Ovary (tissue), 9 donors: ENCODE data around the gene GEMIN5. TPM values are rescaled to one million over a fixed set of nuclear protein-coding genes. Genes with fewer than 3 reads are reported as not detected.
"Not testable (repeated sequence)": the region's sequence is repeated elsewhere in the genome, so short reads cannot be mapped to it uniquely, and the experiment has no call there.

Experiments
- DNase-seq, 5 donors: peaks; one replicate each; pipeline ENCODE4 v3.0.0-alpha.2; 2019 to 2020
- H3K27ac ChIP-seq, 2 donors: fragments of 200-600 bp; one replicate each; pipeline versions ENCODE4 v1.5.1 to v1.8.0; 2019 to 2022
- H3K27me3 ChIP-seq: fragments of 200-600 bp; one replicate; pipeline ENCODE4 v1.8.0; 2022
- H3K36me3 ChIP-seq: fragments of 200-600 bp; sonication (generic); one replicate; pipeline ENCODE4 v1.5.1; 2019
- H3K4me1 ChIP-seq: one replicate; pipeline ENCODE4 v1.8.1; 2013; ENCODE audit warnings: mild to moderate bottlenecking, moderate library complexity; ENCODE audit not compliant: insufficient read depth
- H3K4me3 ChIP-seq: fragments of 200-600 bp; sonication (generic); one replicate; pipeline ENCODE4 v1.5.1; 2017
- H3K9me3 ChIP-seq, 2 donors: fragments of 200-600 bp in 1 of 2; sonication (generic) in 1 of 2; one replicate each; pipeline versions ENCODE4 v1.5.1 to v1.8.1; 2013 to 2019; ENCODE audit warnings: mild to moderate bottlenecking in 1 of 2, moderate library complexity in 1 of 2
- EP300 ChIP-seq: sonication (generic); formaldehyde crosslinking; IDR thresholded peaks from one replicate; pipeline ENCODE4 v1.6.1; 2017; ENCODE audit warnings: antibody characterized with exemption
- POLR2A ChIP-seq: fragments of 450-650 bp; IDR thresholded peaks from one replicate; pipeline ENCODE4 v1.6.1; 2017; ENCODE audit warnings: antibody characterized with exemption, mild to moderate bottlenecking, moderate library complexity
- WGBS, 3 donors: extraction: QIAGEN DNeasy Blood & Tissue Kit in 1 of 3; methylation state at CpG; one replicate each; pipeline versions ENCODE4 v1.1.5 to v1.1.7; 2013 to 2017; 5-methylcytosine and 5-hydroxymethylcytosine counted together
- intact Hi-C, 4 donors: fragments of 100-400 bp; cut with DNase I; formaldehyde crosslinking; loops; one replicate each; pipeline versions ENCODE4 v1.11.0 to v1.15.1; 2022 to 2023
- polyA plus RNA-seq, 2 donors: library from polyadenylated mRNA; stranded (reverse); fragments of 200-250 nt in 1 of 2; fragments of 350-450 nt in 1 of 2; fragmentation: Illumina TruSeq in 1 of 2; extraction: RNeasy Lipid Tissue Mini Kit (QIAGEN cat#74804) in 1 of 2; gene quantifications; one replicate each; pipeline ENCODE4 v1.2.3, GENCODE V29; 2013 to 2014
- total RNA-seq, 7 donors: library from RNA; depleted of rRNA in 2 of 7; stranded (reverse); fragments of >200 nt in 2 of 7; fragmentation: NEBNext Ultra II Directional in 3 of 7; extraction: Animal tissue kit (Norgen Biotek cat#: 25700) in 3 of 7; gene quantifications; one replicate each; pipeline versions ENCODE4 v1.1.0 to v1.2.4, GENCODE V29; 2016 to 2023
- TF ChIP-seq, protein P1 (sequence below), 3 donors: fragments of 450-650 bp in 2 of 3; fragments of 200-600 bp in 1 of 3; IDR thresholded peaks; one replicate each; pipeline versions ENCODE4 v1.5.1 to v1.8.0; 2016 to 2022; ENCODE audit warnings: antibody characterized with exemption in 3 of 3, mild to moderate bottlenecking in 1 of 3
- donor health status: DM: no; HTN: no; CAD: no; lungs with moderate emphysema.
- donor health status: DM: no; HTN: no; CAD: no.
- donor health status: Bipolar disorder and iron deficiency.
- donor health status: DM: yes; HTN: yes; CAD: no.
- donor health status: DM: no; HTN: no; CAD: no.
- donor health status: DM: yes; HTN: yes; CAD: no.

GEMIN5 gene
- total and polyA plus RNA-seq, 9 donors = 6.1 to 20.6 (median 15.3) TPM

DNA sequence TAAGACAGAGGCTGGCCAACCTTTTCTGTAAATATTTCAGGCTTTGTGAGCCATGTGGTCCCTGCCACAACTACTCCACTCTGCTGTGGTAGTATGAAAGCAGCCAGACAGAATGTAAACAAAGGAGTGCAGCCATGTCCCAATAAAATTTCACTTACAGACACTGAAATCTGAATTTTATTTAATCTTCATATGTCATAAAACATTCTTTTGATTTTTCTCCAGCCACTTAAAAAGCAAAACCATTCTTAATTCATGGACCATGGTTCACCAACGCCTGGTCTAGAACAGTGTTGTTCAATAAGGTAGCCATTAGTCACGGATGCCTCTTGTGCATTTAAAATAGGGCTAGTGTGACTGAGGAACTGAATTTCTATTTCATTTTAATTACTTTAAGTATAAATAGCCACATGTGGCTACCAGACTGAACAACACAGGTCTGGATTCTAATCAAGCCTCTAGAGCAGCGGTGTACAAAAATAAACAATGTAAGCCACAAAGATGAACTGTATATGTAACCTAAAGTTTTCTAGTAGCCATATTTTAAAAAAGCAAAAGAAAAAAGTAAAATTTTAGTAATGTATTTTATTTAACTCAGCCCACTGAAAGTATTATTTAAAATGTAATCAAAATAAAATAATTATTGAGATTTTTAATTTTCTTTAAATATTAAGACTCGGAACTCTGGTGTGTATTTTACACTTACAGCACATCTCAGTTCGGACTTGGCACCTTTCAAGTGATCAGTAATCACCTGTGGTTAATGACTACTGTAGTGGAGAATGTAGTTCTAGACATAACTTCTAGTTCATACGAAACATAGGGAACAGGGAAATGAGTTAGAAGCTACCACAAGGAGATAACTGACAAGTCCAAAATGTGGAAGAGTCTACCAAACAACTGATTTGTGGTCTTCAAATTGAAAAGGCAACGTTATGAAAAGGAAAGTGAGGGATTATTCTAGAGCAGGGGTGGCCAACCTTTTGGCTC lies 14.3 kb downstream of the GEMIN5 start:
- H3K27ac ChIP-seq = no peak overlapping the region
- no peaks in the 10 kb centered on the region for H3K4me1 ChIP-seq
- TF ChIP-seq POLR2A (no peak), EP300 (no peak)
- TF ChIP-seq, protein P1, sequence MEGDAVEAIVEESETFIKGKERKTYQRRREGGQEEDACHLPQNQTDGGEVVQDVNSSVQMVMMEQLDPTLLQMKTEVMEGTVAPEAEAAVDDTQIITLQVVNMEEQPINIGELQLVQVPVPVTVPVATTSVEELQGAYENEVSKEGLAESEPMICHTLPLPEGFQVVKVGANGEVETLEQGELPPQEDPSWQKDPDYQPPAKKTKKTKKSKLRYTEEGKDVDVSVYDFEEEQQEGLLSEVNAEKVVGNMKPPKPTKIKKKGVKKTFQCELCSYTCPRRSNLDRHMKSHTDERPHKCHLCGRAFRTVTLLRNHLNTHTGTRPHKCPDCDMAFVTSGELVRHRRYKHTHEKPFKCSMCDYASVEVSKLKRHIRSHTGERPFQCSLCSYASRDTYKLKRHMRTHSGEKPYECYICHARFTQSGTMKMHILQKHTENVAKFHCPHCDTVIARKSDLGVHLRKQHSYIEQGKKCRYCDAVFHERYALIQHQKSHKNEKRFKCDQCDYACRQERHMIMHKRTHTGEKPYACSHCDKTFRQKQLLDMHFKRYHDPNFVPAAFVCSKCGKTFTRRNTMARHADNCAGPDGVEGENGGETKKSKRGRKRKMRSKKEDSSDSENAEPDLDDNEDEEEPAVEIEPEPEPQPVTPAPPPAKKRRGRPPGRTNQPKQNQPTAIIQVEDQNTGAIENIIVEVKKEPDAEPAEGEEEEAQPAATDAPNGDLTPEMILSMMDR (IDR thresholded peaks at IDR 0.05) = no peak
- H3K9me3 ChIP-seq = no peaks in the 10 kb centered on the region
- no peak for DNase-seq
- no peaks in the 10 kb centered on the region for H3K27me3 ChIP-seq
- 88 to 91% (median 91%) methylated on average over 7 of the region's 7 CpGs for WGBS, 3 donors
- H3K36me3 ChIP-seq = no peaks in the 10 kb centered on the region
- intact Hi-C loops = no loop called here
- H3K4me3 ChIP-seq = no peak overlapping the region

DNA sequence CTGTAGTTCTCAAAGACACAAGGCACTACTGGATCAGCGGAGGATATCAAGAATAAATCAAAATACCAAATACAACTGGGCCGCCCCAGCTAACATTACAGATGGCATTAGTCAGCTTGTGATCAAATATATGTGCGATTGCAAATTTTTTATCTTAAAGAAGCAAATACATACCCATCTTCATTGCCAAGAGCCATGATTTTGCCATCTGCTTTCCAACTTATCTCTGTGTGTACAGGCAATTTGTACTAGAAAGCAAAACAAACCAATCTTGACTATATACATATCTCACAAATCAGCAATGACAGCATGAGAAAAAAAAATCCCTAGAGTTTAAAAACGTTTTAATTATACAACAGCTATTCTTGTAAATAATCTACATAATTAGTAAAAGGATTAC lies 20.3 kb downstream of the GEMIN5 start:
- H3K27ac ChIP-seq = no peak overlapping the region
- H3K9me3 ChIP-seq = no peaks in the 10 kb centered on the region
- H3K4me1 ChIP-seq = no peaks in the 10 kb centered on the region
- no peak overlapping the region for H3K4me3 ChIP-seq
- no peaks in the 10 kb centered on the region for H3K36me3 ChIP-seq
- 26 to 60% (median 44%) methylated on average over 4 of the region's 4 CpGs for WGBS, 3 donors
- no peaks in the 10 kb centered on the region for H3K27me3 ChIP-seq
- TF ChIP-seq, protein P1 (IDR thresholded peaks at IDR 0.05) = no peak
- TF ChIP-seq EP300 (no peak), POLR2A (no peak)
- no peak for DNase-seq
- intact Hi-C loops = no loop called here

DNA sequence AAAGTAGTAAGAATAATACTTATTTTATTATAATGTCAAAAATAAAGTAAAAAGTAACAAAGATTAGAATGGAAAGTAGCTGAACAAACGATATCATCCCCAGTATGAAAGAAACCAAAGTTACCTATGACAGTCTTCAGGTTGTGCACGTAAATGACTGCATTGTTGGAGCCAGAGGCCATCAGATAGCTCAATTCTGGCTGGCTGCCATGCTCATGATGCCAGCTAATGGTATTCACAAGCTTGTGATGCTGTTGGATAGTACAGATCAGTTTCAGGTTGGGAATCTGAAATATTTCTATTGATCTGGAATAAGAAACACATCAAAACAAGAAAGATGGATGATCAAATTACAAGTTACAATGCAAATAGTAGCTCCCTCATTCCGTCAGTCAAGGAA lies 21.1 kb downstream of the GEMIN5 start:
- DNase-seq = no peak

DNA sequence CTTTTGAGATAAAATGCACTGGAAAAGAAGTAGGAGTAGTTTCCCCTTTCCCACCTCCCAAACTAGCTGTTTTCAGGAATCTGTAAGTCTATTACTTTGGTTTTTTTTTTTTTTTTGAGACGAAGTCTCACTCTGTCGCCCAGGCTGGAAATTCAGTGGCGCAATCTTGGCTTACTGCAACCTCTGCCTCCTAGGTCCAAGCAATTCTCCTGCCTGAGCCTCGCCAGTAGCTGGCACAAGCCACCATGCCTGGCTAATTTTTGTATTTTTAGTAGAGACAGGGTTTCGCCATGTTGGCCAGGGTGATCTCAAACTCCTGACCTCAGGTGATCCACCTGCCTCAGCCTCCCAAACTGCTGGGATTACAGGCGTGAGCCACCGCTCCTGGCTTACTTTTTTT lies 32.4 kb downstream of the GEMIN5 start:
- H3K36me3 ChIP-seq, H3K27me3 ChIP-seq, H3K27ac ChIP-seq, intact Hi-C loops, DNase-seq, H3K4me1 ChIP-seq, H3K4me3 ChIP-seq, H3K9me3 ChIP-seq: not testable (repeated sequence)
- 90 to 91% (median 90%) methylated on average over 7 of the region's 7 CpGs for WGBS, 3 donors

More for the DNA sequence above, 21.1 kb downstream of the GEMIN5 start:
- intact Hi-C loops = no loop called here
- H3K27ac ChIP-seq = no peak overlapping the region
- H3K36me3 ChIP-seq = no peaks in the 10 kb centered on the region
- WGBS, 3 donors = 81 to 86% (median 85%) methylated on average over 3 of the region's 3 CpGs
- TF ChIP-seq, protein P1 (IDR thresholded peaks at IDR 0.05) = no peak
- no peak for TF ChIP-seq POLR2A
- no peak for TF ChIP-seq EP300
- H3K4me1 ChIP-seq = no peaks in the 10 kb centered on the region
- H3K4me3 ChIP-seq = no peak overlapping the region
- no peaks in the 10 kb centered on the region for H3K27me3 ChIP-seq
- no peaks in the 10 kb centered on the region for H3K9me3 ChIP-seq

DNA sequence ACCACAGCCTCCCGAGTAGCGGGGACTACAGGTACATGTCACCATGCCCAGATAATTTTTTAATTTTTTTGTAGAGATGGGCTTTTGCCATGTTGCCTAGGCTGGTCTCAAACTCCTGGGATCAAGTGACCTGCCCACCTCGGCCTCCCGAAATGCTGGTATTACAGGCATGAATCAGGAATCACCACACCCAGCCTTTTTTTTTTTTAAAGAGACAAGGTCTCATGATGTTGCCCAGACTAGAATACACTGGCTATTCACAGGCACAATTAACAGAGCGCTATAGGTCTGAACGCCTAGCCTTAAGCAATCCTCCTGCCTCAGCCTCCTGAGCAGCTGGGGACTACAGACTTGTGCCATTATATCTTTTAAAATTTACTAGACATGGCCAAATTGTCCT lies 36.1 kb downstream of the GEMIN5 start:
- Histone ChIP-seq H3K4me1 (no peaks in the 10 kb centered on the region), H3K4me3 (no peak overlapping the region), H3K27me3 (no peaks in the 10 kb centered on the region), H3K36me3 (no peaks in the 10 kb centered on the region), H3K9me3 (no peaks in the 10 kb centered on the region), H3K27ac (no peak overlapping the region)
- TF ChIP-seq POLR2A (no peak), EP300 (no peak)
- TF ChIP-seq, protein P1 (IDR thresholded peaks at IDR 0.05) = no peak
- no peak for DNase-seq
- 85 to 91% (median 91%) methylated on average over 6 of the region's 6 CpGs for WGBS, 3 donors
- intact Hi-C loops = no loop called here
